HepG2 (cell line): ENCODE results near the gene GPLD1. TPM values are rescaled to one million over a fixed set of nuclear protein-coding genes. Genes with fewer than 3 reads are reported as not detected.

ENCODE experiments used
- FOXA3 ChIP-seq: IDR thresholded peaks from 2 replicates; pipeline ENCODE4 v1.6.1; 2016; ENCODE audit warnings: missing genetic modification reagents, missing compliant biosample characterization
- HNRNPK ChIP-seq: fragments of 200-400 bp; formaldehyde crosslinking; IDR thresholded peaks from 2 replicates; pipeline ENCODE4 v1.6.1; 2018; ENCODE audit warnings: low read length, low read depth, moderate library complexity, mild to moderate bottlenecking; ENCODE audit not compliant: poor library complexity, severe bottlenecking
- IKZF5 ChIP-seq: IDR thresholded peaks from 2 replicates; pipeline ENCODE4 v1.6.1; 2018; ENCODE audit warnings: missing genetic modification reagents, mild to moderate bottlenecking, missing compliant biosample characterization
- NFE2 ChIP-seq: sonication (generic); formaldehyde crosslinking; IDR thresholded peaks from 2 replicates; pipeline ENCODE4 v1.4.0; 2020; ENCODE audit warnings: missing genetic modification reagents
- RBM39 ChIP-seq: fragments of 200-400 bp; formaldehyde crosslinking; IDR thresholded peaks from one replicate; pipeline ENCODE4 v1.6.1; 2018; ENCODE audit warnings: antibody characterized with exemption, mild to moderate bottlenecking, low read depth, low read length; ENCODE audit not compliant: poor library complexity, severe bottlenecking
- SRSF9 ChIP-seq: fragments of 200-400 bp; formaldehyde crosslinking; IDR thresholded peaks from 2 replicates; pipeline ENCODE4 v1.6.1; 2018; ENCODE audit warnings: borderline replicate concordance, mild to moderate bottlenecking, low read depth, low read length; ENCODE audit not compliant: insufficient read depth, poor library complexity, severe bottlenecking
- U2AF2 ChIP-seq: fragments of 200-400 bp; formaldehyde crosslinking; IDR thresholded peaks from 2 replicates; pipeline ENCODE4 v1.6.1; 2017; ENCODE audit warnings: low read depth, mild to moderate bottlenecking, low read length
- ZBTB38 ChIP-seq: sonication (generic); formaldehyde crosslinking; IDR thresholded peaks from 2 replicates; pipeline ENCODE4 v1.5.1; 2020; ENCODE audit warnings: mild to moderate bottlenecking, missing genetic modification reagents
- ZNF577 ChIP-seq: sonication (generic); formaldehyde crosslinking; IDR thresholded peaks from 2 replicates; pipeline ENCODE4 v1.4.0; 2020; ENCODE audit warnings: mild to moderate bottlenecking, low read depth, missing genetic modification reagents, borderline replicate concordance
- polyA plus RNA-seq, 8 experiments: library from polyadenylated mRNA; depleted of rRNA in 3 of 8; stranded (reverse) in 7 of 8; unstranded in 1 of 8; fragments of >200 nt; fragmentation: Illumina TruSeq in 4 of 8; extraction: Trizol in 4 of 8; gene quantifications; 2 replicates each; pipeline versions ENCODE4 v1.2.1 to v1.2.3, GENCODE V29; 2011 to 2016; ENCODE audit warnings: low read depth in 4 of 8, missing spikeins in 1 of 8, mixed read lengths in 1 of 8; ENCODE audit not compliant: insufficient read depth in 1 of 8
- total RNA-seq, 5 experiments: library from RNA; depleted of rRNA; stranded (reverse); fragments of >200 nt; fragmentation: Illumina TruSeq; extraction: Trizol; gene quantifications; 2 replicates each; pipeline ENCODE4 v1.2.3, GENCODE V29; 2016; ENCODE audit warnings: low read depth in 1 of 5
- TF ChIP-seq, protein P1 (sequence below): sonication (generic); formaldehyde crosslinking; IDR thresholded peaks from 2 replicates; pipeline ENCODE4 v1.5.0; 2020; ENCODE audit warnings: mild to moderate bottlenecking, missing genetic modification reagents, borderline replicate concordance

Gene GPLD1
- total and polyA plus RNA-seq, 2 of the 13 experiments (the other 11 are each of a cell fraction or from before 2014, with no cell fraction given) = 6.2 to 7.6 TPM

GRCh38 chr6:24381476-24382219 lies 107.7 kb downstream of the GPLD1 start (continued):
- TF ChIP-seq SRSF9 (peak; percentile 20), NFE2 (CRISPR knock-in tag) (no peak), ZBTB38 (CRISPR knock-in tag) (peak; percentile 49; the same call in 1 of the 2 replicates), FOXA3 (no peak), HNRNPK (peak; percentile 16), ZNF577 (CRISPR knock-in tag) (no peak), RBM39 (no peak), IKZF5 (CRISPR knock-in tag) (no peak), U2AF2 (peak; percentile 84; the same call in 1 of the 2 replicates)
- TF ChIP-seq, protein P1, sequence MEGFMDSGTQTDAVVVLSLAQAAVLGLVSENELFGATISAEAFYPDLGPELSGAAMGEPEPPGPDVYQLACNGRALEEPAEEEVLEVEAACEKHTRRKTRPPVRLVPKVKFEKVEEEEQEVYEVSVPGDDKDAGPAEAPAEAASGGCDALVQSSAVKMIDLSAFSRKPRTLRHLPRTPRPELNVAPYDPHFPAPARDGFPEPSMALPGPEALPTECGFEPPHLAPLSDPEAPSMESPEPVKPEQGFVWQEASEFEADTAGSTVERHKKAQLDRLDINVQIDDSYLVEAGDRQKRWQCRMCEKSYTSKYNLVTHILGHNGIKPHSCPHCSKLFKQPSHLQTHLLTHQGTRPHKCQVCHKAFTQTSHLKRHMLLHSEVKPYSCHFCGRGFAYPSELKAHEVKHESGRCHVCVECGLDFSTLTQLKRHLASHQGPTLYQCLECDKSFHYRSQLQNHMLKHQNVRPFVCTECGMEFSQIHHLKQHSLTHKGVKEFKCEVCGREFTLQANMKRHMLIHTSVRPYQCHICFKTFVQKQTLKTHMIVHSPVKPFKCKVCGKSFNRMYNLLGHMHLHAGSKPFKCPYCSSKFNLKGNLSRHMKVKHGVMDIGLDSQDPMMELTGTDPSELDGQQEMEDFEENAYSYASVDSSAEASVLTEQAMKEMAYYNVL = 0 out of 2 replicates have a peak, but pooled peaks have one; percentile 27
